OCI-LY3 (cell line): ENCODE data around the gene ABI3BP.

ENCODE experiments used
- H2AFZ ChIP-seq: fragments of 200-600, 300-600 bp; shearing (Covaris generic); 2 replicates; pipeline ENCODE4 v1.6.0; 2014; ENCODE audit warnings: antibody characterized with exemption, low read depth, low read length
- H3K27ac ChIP-seq: fragments of 200-600, 300-600 bp; sonication (generic); 2 replicates; pipeline ENCODE4 v1.5.1; 2014; ENCODE audit warnings: mild to moderate bottlenecking, low read length, moderate library complexity, mixed read lengths
- H3K27me3 ChIP-seq: fragments of 200-600, 300-600 bp; sonication (generic); 2 replicates; pipeline ENCODE4 v1.6.1; 2014; ENCODE audit warnings: low read depth, low read length, mixed read lengths
- H3K36me3 ChIP-seq: fragments of 200-600, 300-600 bp; sonication (generic); replicated peaks from 2 replicates; pipeline ENCODE3; 2014; ENCODE audit warnings: low read depth, low read length, mixed read lengths
- H3K4me1 ChIP-seq: fragments of 300-600, 200-600 bp; sonication (generic); 2 replicates; pipeline ENCODE4 v1.6.1; 2014; ENCODE audit warnings: low read length, mixed read lengths
- H3K4me2 ChIP-seq: fragments of 200-600, 300-600 bp; sonication (generic); 2 replicates; pipeline ENCODE4 v1.6.1; 2014; ENCODE audit warnings: low read length, mixed read lengths
- H3K4me3 ChIP-seq: fragments of 300-600, 200-600 bp; sonication (generic); 2 replicates; pipeline ENCODE4 v1.5.1; 2014; ENCODE audit warnings: antibody characterized with exemption, mild to moderate bottlenecking, low read length, moderate library complexity
- H3K79me2 ChIP-seq: fragments of 300-600, 200-600 bp; shearing (Covaris generic); 2 replicates; pipeline ENCODE4 v1.6.1; 2014; ENCODE audit warnings: mild to moderate bottlenecking, low read length, mixed read lengths
- H3K9ac ChIP-seq: fragments of 300-600, 200-600 bp; shearing (Covaris generic); 2 replicates; pipeline ENCODE4 v1.6.0; 2014; ENCODE audit warnings: mild to moderate bottlenecking, low read length, moderate library complexity
- H3K9me3 ChIP-seq: fragments of 200-600, 300-600 bp; shearing (Covaris generic); 2 replicates; pipeline ENCODE4 v1.6.1; 2014; ENCODE audit warnings: low read length, mixed read lengths; ENCODE audit not compliant: insufficient read depth
- H4K20me1 ChIP-seq: fragments of 200-600, 300-600 bp; sonication (generic); 2 replicates; pipeline ENCODE4 v1.6.1; 2016; ENCODE audit warnings: low read length, mixed read lengths; ENCODE audit not compliant: insufficient read depth
- EZH2phosphoT487 ChIP-seq: fragments of 200-600 bp; shearing (Covaris generic); IDR thresholded peaks from 2 replicates; pipeline ENCODE4 v1.6.1; 2018; ENCODE audit warnings: antibody characterized with exemption, mixed run types, low read depth
- TF ChIP-seq, protein P1 (sequence below): fragments of 200-600, 300-600 bp; sonication (generic); IDR thresholded peaks from 2 replicates; pipeline ENCODE4 v1.5.1; 2014; ENCODE audit warnings: antibody characterized with exemption, low read length, low read depth

Gene ABI3BP

DNA sequence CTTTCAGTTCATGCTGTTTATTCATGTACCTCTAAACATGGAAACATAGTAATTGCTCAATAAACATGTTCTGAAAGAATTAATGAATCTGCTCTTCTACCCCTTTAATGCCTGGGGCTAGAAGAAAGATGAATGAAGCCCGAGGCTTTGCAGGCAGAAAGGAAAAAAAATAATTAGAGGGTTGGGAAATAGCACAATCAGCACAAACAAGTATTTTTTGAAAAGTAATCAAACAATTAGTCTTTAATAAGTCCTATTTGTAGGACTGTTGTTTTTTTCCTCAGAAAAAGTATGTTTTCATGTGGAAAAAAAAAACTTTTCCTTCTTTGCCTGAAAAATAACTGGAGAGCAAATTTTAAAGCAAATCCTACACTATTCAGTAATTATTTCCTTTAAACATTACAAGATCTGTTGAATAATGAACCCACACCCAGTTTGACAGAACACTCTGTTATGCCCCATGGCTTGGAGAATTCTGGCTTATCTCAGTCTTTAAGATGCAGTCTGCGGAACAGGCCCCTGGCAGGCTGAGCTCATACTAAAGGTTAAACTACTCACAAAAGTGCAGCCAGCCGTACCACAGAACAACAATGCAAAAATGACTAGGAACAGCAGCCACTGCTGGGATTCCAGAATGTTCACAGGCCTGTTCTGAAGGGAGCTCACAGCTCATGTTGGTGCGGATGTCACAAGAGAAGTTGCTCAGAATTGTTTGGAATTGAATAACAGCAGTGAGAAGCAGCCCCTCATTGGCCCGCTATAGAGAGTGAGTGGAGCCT lies 79.2 kb downstream of the ABI3BP start:
- Histone ChIP-seq H3K4me2 (no peak overlapping the region), H3K4me3 (no peak overlapping the region), H4K20me1 (no peaks in the 10 kb centered on the region), H3K4me1 (no peaks in the 10 kb centered on the region), H3K27ac (no peak overlapping the region), H3K9ac (no peak overlapping the region), H3K27me3 (peaks cover 11% of the 10 kb centered on the region; the same call in 1 of the 2 replicates), H3K9me3 (no peaks in the 10 kb centered on the region), H3K36me3 (no peaks in the 10 kb centered on the region), H3K79me2 (no peaks in the 10 kb centered on the region), H2AFZ (no peak overlapping the region)
- TF ChIP-seq, protein P1, sequence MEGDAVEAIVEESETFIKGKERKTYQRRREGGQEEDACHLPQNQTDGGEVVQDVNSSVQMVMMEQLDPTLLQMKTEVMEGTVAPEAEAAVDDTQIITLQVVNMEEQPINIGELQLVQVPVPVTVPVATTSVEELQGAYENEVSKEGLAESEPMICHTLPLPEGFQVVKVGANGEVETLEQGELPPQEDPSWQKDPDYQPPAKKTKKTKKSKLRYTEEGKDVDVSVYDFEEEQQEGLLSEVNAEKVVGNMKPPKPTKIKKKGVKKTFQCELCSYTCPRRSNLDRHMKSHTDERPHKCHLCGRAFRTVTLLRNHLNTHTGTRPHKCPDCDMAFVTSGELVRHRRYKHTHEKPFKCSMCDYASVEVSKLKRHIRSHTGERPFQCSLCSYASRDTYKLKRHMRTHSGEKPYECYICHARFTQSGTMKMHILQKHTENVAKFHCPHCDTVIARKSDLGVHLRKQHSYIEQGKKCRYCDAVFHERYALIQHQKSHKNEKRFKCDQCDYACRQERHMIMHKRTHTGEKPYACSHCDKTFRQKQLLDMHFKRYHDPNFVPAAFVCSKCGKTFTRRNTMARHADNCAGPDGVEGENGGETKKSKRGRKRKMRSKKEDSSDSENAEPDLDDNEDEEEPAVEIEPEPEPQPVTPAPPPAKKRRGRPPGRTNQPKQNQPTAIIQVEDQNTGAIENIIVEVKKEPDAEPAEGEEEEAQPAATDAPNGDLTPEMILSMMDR: no peak
- no peak for TF ChIP-seq EZH2phosphoT487

DNA sequence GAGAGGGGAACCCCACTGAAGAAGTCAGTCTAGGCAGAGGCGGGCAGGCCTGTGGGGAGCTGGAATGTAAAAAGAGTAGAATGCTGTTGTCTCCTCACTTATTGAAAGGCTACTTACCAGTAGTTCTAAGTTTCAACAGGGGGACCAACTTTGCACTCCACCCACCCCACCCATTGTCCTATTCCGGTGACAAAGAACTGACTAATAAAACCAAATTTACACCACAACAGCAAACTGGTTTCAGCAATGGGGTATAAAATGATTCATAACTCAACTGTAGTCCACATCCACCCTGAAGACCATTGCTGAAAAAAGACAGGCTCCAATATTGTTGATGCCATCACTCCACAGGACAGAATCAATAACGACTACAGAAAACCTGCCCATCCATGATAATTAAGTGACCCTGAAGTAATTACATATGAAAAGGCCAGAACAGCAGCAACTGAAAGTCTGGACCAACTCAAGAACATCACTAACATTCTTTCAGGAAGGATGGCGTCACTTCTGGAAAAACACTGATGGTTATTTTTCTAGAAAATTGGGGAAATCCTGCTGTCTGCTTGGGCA lies 80.2 kb downstream of the ABI3BP start:
- Histone ChIP-seq H3K27ac (no peak overlapping the region), H2AFZ (no peak overlapping the region), H4K20me1 (no peaks in the 10 kb centered on the region), H3K79me2 (no peaks in the 10 kb centered on the region), H3K4me3 (no peak overlapping the region), H3K4me1 (no peaks in the 10 kb centered on the region), H3K4me2 (no peak overlapping the region), H3K36me3 (no peaks in the 10 kb centered on the region), H3K9ac (no peak overlapping the region), H3K9me3 (no peaks in the 10 kb centered on the region), H3K27me3 (peaks cover 11% of the 10 kb centered on the region; the same call in 1 of the 2 replicates)
- TF ChIP-seq EZH2phosphoT487: no peak
- TF ChIP-seq, protein P1: no peak

DNA sequence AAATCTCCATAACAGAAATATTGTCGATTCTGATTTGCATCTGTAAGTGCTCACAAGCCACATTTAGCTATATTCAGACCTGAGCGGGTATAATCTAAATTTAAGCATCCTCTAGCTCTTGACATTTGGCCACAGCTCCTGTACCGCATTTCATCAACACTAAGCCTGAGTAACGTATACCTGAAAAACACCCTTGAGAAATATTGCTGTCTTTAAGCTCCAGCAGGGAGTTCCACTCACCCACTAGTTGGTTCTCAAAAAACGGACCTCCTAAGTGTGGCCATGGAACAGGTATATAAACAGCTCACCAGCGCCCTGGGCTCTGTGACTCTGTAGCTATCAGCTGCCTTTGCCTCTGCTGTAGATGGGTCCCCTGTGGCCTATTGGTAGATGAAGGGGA lies 80.7 kb downstream of the ABI3BP start:
- H3K27ac ChIP-seq: no peak overlapping the region
- H4K20me1 ChIP-seq: no peaks in the 10 kb centered on the region
- no peak overlapping the region for H3K4me3 ChIP-seq
- H2AFZ ChIP-seq: no peak overlapping the region
- H3K9me3 ChIP-seq: no peaks in the 10 kb centered on the region
- no peak for TF ChIP-seq EZH2phosphoT487
- TF ChIP-seq, protein P1: no peak
- no peaks in the 10 kb centered on the region for H3K4me1 ChIP-seq
- no peaks in the 10 kb centered on the region for H3K79me2 ChIP-seq
- H3K4me2 ChIP-seq: no peak overlapping the region
- H3K27me3 ChIP-seq: peaks cover 11% of the 10 kb centered on the region; the same call in 1 of the 2 replicates
- H3K9ac ChIP-seq: no peak overlapping the region
- H3K36me3 ChIP-seq: no peaks in the 10 kb centered on the region

DNA sequence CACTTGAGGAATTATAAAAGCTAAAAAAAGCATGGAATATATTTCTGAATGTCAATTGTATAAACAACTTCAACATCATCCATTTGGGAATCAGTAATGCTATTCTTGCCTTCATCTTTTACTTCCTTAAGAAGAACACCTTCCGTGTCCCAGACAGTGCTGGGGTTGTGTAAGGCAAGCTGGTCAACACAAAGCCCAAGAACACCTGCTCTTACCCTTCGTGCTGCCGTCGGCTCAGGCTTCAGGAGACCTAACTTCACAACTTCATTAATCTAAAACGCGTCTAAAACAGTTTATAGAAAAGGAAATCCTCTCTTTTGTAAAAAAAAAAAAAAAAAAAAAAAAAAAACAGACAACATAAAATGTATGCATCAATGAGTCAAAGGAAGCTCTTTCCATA lies 81.3 kb downstream of the ABI3BP start:
- TF ChIP-seq EZH2phosphoT487: no peak
- TF ChIP-seq, protein P1: no peak
- Histone ChIP-seq H3K36me3 (no peaks in the 10 kb centered on the region), H4K20me1 (no peaks in the 10 kb centered on the region), H3K4me1 (no peaks in the 10 kb centered on the region), H3K27me3 (peaks cover 11% of the 10 kb centered on the region; the same call in 1 of the 2 replicates), H3K27ac (no peak overlapping the region), H3K4me2 (no peak overlapping the region), H3K9me3 (no peaks in the 10 kb centered on the region), H3K4me3 (no peak overlapping the region), H2AFZ (no peak overlapping the region), H3K79me2 (no peaks in the 10 kb centered on the region), H3K9ac (no peak overlapping the region)
